Measurements from ENCODE around the gene GKN1. TPM values are rescaled to one million over a fixed set of nuclear protein-coding genes. Genes with fewer than 3 reads are reported as not detected.

GKN1 gene
- total and polyA plus RNA-seq, 3 donors from 2014 or later, result not detected

DNA sequence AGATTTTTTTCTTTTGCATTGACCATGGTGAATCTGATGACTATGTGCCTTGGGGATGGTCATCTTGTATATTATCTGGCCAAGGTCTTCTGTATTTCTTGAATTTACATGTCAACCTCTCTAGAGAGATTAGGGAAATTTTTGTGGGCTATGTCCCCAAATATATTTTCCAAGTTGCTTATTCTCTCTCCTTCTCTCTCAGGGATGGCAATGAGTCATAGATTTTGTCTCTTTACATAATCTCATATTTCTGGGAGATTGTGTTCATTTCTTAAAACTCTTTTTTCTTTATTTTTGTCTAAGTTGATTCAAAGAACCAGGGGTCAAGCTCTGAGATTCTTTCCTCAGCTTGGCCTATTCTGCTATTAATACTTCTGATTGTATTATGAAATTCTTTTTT lies 31.6 kb upstream of the GKN1 start:
- intact Hi-C loops (cut with DNase I; ENCODE audit: low total_unique reads), result no loop called here
- H3K27ac ChIP-seq, result no peak overlapping the region

DNA sequence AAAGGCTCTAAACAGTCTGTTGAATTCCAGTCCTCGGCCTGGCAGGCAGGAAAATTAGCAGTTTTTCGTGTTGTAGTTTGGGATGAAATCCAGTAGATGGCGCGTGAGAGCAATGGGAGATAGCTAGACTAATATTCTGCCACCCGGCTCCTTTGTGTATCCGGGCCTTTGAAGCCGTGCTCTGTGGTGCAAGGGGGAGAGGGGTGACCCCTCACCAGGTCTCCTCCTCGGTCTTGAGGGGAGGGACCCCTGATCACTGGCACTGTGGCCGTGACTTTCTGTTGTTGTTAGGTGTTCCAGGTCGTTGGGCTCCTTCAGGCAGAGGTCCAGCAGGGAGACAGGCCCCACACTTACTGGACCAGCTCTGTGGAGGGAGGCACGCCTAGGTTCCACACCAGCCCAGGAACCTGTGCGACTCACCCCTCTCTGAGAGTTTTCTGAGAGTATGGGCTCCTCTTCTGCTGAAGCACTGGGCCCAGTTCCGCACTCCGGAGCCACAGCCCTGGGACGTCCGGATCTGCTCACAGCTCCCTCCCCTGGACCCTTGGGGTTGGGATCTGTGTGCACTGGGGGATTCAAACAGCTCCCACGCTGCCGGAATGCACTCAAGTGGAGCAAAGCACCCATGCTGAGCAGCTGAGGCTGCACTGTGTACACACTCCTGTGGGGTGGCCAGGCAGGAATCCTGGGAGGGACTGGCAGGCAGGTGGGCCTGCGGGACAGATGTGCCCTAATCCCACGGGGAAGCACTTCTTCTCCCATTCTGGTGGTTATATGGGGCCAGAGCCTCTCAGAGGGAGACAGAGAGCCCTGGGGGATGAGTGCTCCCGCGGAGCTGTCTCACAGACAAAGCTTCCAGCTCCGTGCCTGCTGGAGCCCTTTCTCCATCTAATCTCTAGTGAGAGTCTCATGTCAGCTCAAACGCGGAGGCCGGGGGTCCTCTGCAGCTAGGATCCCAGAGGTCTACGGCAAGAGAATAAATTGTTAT lies 30.6 kb upstream of the GKN1 start:
- Histone ChIP-seq H3K4me1 (no peaks in the 10 kb centered on the region), H3K9me3 (no peaks in the 10 kb centered on the region), H3K27ac (no peak overlapping the region), H3K27me3 (no peaks in the 10 kb centered on the region), H3K4me3 (no peak overlapping the region), H3K36me3 (ENCODE audit: low read depth, missing control alignments) (no peaks in the 10 kb centered on the region)
- DNase-seq, result peak; percentile 70
- intact Hi-C loops (cut with DNase I; ENCODE audit: low total_unique reads), result no loop called here
- no peak for TF ChIP-seq POLR2A (IDR thresholded peaks at IDR 0.05)
- TF ChIP-seq, protein P1, sequence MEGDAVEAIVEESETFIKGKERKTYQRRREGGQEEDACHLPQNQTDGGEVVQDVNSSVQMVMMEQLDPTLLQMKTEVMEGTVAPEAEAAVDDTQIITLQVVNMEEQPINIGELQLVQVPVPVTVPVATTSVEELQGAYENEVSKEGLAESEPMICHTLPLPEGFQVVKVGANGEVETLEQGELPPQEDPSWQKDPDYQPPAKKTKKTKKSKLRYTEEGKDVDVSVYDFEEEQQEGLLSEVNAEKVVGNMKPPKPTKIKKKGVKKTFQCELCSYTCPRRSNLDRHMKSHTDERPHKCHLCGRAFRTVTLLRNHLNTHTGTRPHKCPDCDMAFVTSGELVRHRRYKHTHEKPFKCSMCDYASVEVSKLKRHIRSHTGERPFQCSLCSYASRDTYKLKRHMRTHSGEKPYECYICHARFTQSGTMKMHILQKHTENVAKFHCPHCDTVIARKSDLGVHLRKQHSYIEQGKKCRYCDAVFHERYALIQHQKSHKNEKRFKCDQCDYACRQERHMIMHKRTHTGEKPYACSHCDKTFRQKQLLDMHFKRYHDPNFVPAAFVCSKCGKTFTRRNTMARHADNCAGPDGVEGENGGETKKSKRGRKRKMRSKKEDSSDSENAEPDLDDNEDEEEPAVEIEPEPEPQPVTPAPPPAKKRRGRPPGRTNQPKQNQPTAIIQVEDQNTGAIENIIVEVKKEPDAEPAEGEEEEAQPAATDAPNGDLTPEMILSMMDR (IDR thresholded peaks at IDR 0.05), result peak; percentile 48 to 83 (median 74)
- WGBS, 2 donors, result 34 to 37% methylated on average over 17 to 25 of the region's 27 CpGs

More for the DNA sequence above, 31.6 kb upstream of the GKN1 start:
- TF ChIP-seq, protein P1 (IDR thresholded peaks at IDR 0.05), result no peak
- no peak for TF ChIP-seq POLR2A (IDR thresholded peaks at IDR 0.05)
- no peaks in the 10 kb centered on the region for H3K36me3 ChIP-seq (ENCODE audit: low read depth, missing control alignments)
- H3K27me3 ChIP-seq, result no peaks in the 10 kb centered on the region
- H3K4me1 ChIP-seq, result no peaks in the 10 kb centered on the region
- DNase-seq, result no peak
- H3K4me3 ChIP-seq, result no peak overlapping the region
- H3K9me3 ChIP-seq, result no peaks in the 10 kb centered on the region

DNA sequence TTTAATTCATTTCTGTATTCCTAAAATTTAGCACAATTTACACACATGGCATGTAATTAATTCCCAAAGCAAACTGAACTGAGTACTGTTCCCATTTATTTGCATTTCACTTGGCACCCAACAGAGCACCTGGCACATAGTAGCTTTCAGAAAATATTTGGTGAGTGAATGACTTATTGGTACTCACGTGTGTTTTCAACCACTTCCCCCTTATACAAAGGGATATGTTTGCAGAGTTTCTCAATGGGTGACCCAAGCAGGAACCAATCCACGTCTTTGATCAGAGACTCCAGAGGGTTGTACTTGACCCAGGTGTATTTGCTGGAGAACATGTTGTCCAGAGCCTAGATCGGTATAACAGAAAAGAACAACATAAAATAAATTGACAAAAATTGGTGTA lies 28.3 kb upstream of the GKN1 start:
- Histone ChIP-seq H3K27ac (no peak overlapping the region), H3K27me3 (no peaks in the 10 kb centered on the region), H3K9me3 (no peaks in the 10 kb centered on the region), H3K36me3 (ENCODE audit: low read depth, missing control alignments) (no peaks in the 10 kb centered on the region), H3K4me1 (no peaks in the 10 kb centered on the region), H3K4me3 (no peak overlapping the region)
- intact Hi-C loops (cut with DNase I; ENCODE audit: low total_unique reads), result no loop called here
- TF ChIP-seq, protein P1 (IDR thresholded peaks at IDR 0.05), result no peak
- TF ChIP-seq POLR2A (IDR thresholded peaks at IDR 0.05), result no peak
- DNase-seq, result no peak
- 86 to 90% methylated on average over 3 of the region's 3 CpGs for WGBS, 2 donors

DNA sequence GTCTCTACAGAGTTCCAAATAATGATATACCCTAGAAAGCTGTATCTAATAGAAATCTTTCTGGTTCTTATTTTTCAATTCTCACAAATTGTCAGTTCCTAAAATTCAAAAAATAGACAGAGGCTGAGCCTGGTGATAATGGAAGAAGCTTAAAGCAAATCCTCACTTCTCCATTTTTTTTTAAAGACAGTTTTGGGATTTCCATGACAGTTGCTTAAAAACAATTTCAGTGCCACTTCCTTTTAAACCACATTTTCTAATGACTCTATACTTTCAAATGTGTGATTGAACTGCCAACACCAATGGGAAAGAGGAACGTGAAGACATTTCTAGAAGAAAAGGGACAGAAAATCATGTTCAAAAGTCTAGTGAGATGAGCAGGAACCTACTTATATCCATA lies 25.7 kb upstream of the GKN1 start:
- 82 to 85% methylated on average over 1 of the region's 1 CpG for WGBS, 2 donors

More for the DNA sequence above, 25.7 kb upstream of the GKN1 start:
- no peak overlapping the region for H3K4me3 ChIP-seq
- H3K9me3 ChIP-seq, result no peaks in the 10 kb centered on the region
- no peak overlapping the region for H3K27ac ChIP-seq
- TF ChIP-seq, protein P1 (IDR thresholded peaks at IDR 0.05), result no peak
- no peak for TF ChIP-seq POLR2A (IDR thresholded peaks at IDR 0.05)
- H3K4me1 ChIP-seq, result no peaks in the 10 kb centered on the region
- no peaks in the 10 kb centered on the region for H3K27me3 ChIP-seq
- no peaks in the 10 kb centered on the region for H3K36me3 ChIP-seq (ENCODE audit: low read depth, missing control alignments)
- intact Hi-C loops (cut with DNase I; ENCODE audit: low total_unique reads), result no loop called here
- DNase-seq, result no peak
